HG02571 (cell line): Measurements from ENCODE around the gene STRIP1.

ENCODE experiments used
- ATAC-seq: cut with Tn5 transposase; IDR thresholded peaks from one replicate; pipeline ENCODE4 v1.9.1; 2021; ENCODE audit warnings: mild to moderate bottlenecking, moderate library complexity; ENCODE audit not compliant: unreplicated experiment

STRIP1 gene

GRCh38 chr1:110089561-110090275 is 55.3 kb downstream of the STRIP1 start:
- no peak for ATAC-seq

DNA sequence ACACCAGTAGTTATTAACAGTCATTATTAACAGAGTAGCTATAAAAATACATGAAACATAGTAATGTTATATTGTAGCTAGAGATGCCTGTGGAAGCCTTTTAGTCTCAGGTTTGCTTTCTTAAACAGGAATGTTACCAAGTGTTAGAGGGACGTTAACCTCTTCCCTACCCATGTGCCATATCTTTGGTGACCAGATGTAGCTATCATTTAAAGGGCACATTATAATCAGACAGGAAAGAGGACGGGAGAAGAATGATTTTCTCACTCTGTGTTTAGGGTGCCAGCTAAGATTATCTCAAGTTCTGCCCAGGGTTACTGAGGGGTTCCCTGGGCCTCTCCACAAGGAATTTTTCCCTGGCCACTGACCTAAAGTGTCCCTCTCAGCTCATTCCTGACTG is 57.0 kb downstream of the STRIP1 start:
- no peak for ATAC-seq

- no peak for ATAC-seq
Observed at GRCh38 chr1:110091791-110092190, 57.4 kb downstream of the STRIP1 start.

DNA sequence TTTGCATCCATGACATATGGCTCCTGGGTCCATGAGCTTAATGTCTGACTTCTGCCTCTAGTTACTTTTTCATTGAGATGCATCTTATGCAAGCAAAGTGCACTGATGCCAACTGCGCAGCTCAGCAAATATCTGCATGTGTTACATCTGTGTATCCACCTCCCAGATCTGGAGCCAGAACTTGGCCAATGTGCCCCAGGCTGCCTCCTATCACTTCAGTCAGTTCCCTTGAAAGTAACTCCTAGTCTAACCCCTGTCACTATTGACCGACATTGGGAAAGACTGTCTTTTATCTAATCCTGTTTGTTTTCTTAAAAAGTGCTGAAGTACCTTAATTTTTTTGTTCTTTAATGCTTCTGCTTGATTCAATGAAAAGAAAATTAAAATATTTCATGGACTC is 58.6 kb downstream of the STRIP1 start:
- ATAC-seq, result no peak

- no peak for ATAC-seq
Observed at GRCh38 chr1:110094931-110095654, 60.7 kb downstream of the STRIP1 start.

GRCh38 chr1:110097507-110098221 is 63.2 kb downstream of the STRIP1 start:
- no peak for ATAC-seq

DNA sequence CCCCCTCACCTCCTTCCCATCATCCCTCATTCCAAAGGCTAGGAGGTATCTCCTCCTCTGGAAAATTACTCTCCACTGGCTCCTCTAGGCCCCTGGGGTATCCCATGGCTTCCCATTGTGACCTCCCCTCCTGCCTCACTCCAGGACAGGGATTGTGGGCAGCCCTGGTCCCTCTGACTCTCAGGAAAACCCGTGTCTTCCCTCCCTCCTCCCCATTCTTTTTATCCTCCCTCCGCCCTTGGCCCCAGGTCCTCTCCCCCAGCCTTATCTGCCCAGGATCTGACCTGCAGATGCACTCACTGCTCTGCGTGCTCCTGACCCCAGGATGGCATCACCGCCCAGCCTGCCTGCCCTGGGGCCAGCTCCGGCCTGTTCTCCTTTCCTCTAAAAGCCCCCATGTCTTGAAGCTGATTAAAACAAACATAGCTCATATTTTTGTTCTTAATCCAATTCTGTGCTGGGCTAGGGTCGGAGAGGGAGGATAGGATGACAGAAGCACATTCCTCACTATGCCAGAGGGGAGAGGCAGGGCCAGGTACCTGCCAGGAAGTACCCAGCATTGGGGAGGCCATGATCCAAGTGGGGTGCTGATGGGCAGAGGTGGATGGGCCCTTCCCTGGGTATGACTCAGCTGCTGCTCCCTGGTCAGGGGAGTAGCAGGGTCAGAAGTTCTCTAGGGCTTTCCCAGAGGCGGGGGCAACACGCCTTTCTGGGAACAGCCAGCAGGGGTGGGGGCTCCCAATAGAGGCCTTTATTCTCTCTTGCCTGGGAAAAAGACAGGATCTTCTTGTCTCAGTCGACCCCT is 64.0 kb downstream of the STRIP1 start:
- ATAC-seq, result no peak

- no peak for ATAC-seq
Observed at GRCh38 chr1:110100335-110100734, 65.9 kb downstream of the STRIP1 start.

GRCh38 chr1:110102081-110102480 is 67.7 kb downstream of the STRIP1 start:
- no peak for ATAC-seq
